Measurements from ENCODE around the gene RARRES2. TPM values are rescaled to one million over a fixed set of nuclear protein-coding genes. Genes with fewer than 3 reads are reported as not detected.

Gene RARRES2
- total RNA-seq, 2 donors from 2014 or later: 76.4 to 102 TPM

DNA sequence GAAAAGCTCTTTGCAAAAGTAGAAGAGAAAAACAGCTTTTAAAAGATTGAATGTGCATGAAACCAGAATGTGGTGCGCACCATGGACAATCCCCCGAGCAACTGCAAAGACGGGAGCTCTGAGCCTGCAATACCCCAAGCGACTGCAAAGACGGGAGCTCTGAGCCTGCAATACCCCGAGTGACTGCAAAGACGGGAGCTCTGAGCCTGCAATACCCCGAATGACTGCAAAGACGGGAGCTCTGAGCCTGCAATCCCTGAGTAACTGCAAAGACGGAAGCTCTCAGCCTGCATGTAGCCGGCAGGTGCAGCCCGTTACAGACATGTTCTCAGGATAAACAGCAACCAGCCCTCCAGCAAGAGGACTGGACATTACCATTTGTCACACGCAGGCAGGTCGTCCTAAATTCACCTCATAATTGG, 43.9 kb upstream of the RARRES2 start:
- Histone ChIP-seq H3K27ac (no peak overlapping the region), H3K4me1 (ENCODE audit: control insufficient read depth in 1 of 2, low read depth in 2 of 2) (peaks cover 0 to 10% of the 10 kb centered on the region in 2 donors), H3K27me3 (replicated peaks; ENCODE audit: insufficient read depth) (no peaks in the 10 kb centered on the region), H3K4me3 (no peak overlapping the region), H3K36me3 (no peaks in the 10 kb centered on the region), H3K9me3 (no peaks in the 10 kb centered on the region)
- ATAC-seq (ENCODE audit: insufficient number of reproducible peaks, low FRiP score, low read depth): no peak
- no peak for DNase-seq (ENCODE audit: low spot score)
- TF ChIP-seq, protein P1, sequence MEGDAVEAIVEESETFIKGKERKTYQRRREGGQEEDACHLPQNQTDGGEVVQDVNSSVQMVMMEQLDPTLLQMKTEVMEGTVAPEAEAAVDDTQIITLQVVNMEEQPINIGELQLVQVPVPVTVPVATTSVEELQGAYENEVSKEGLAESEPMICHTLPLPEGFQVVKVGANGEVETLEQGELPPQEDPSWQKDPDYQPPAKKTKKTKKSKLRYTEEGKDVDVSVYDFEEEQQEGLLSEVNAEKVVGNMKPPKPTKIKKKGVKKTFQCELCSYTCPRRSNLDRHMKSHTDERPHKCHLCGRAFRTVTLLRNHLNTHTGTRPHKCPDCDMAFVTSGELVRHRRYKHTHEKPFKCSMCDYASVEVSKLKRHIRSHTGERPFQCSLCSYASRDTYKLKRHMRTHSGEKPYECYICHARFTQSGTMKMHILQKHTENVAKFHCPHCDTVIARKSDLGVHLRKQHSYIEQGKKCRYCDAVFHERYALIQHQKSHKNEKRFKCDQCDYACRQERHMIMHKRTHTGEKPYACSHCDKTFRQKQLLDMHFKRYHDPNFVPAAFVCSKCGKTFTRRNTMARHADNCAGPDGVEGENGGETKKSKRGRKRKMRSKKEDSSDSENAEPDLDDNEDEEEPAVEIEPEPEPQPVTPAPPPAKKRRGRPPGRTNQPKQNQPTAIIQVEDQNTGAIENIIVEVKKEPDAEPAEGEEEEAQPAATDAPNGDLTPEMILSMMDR (IDR thresholded peaks at IDR 0.05): no peak

DNA sequence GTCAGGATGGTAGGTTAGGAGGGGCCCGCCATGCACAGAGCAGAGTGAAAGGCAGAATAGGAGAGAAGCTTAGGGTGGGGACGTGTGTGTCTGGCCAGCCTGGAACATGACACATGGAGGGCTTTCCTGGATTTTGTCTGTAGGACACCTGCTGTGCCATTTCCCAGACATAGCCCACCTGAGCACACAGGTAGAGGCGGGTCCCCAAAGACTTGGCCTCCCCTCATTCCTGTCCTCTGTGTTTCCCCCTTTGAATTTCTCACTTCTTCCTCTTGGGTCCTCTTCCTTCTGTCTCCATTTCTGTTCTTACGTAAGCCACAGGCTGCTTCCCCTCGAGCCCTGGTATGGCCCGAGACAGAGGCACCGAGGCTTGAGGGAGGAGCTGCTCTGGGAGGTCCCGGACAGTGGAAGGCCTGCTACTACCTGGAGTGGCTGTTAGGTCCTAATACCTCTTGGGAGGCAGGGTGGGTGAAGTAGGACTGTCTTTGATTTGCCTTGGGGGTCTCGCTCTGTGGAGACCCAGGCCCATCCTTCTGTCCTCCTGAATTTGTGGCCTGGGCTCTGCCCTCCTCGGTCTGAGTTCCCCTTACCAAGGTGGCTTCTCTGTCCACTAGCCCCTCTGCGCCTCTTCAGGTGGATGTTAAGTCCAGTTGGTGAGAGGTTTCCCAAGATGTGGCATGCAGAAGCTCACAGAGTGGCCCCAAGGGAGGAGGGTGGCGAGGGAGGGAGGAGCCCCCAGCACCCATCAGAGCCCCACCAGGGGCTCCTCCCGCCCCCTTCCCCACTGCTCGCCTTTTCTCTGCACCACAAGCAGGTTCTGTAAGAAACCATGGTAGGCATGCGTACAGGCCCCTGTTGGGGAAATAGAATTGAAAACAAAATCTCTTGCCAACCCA, 43.2 kb upstream of the RARRES2 start:
- no peak for ATAC-seq (ENCODE audit: insufficient number of reproducible peaks, low FRiP score, low read depth)
- peaks cover 0 to 15% of the 10 kb centered on the region in 2 donors for H3K4me1 ChIP-seq (ENCODE audit: control insufficient read depth in 1 of 2, low read depth in 2 of 2)

DNA sequence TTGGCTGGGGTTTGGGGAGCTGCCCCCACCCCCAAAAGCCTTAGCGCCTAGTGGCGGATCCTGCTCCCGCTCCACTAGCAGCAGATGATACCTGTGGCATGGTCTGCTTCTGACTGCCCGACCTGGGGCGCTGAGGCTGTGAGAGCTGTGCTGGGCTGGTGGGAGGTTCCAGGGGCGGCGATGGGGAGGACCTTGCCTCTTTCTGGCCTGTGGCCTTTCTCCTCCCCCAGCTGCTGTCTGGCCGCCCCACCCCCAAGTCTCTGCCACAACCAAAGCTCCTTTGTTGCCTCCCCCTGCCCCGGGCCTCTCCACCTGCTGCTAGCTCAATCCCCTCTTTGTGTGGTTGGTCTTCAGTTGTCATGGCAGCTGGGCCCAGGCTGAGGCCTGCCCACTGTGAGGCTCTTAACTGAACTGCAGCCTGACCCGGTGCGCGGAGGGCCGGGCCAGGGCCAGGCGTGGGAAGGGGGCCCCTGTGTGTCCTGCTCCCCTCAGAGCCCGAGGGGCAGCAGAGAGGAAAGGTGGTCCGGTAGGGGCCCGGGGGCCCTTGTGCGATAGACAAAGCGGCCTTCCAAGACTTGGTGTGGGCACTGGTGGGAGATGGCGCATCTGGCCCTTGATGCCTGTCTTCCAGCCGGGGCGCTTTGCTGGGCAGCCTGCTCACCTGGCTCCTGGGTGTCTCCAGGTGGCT, 42.4 kb upstream of the RARRES2 start:
- DNase-seq (ENCODE audit: low spot score): no peak
- TF ChIP-seq, protein P1 (IDR thresholded peaks at IDR 0.05): no peak
- no peak overlapping the region for H3K4me3 ChIP-seq

More for the DNA sequence above, 43.2 kb upstream of the RARRES2 start:
- no peak for DNase-seq (ENCODE audit: low spot score)
- H3K36me3 ChIP-seq: no peaks in the 10 kb centered on the region
- no peak overlapping the region for H3K27ac ChIP-seq
- no peaks in the 10 kb centered on the region for H3K27me3 ChIP-seq (replicated peaks; ENCODE audit: insufficient read depth)
- H3K4me3 ChIP-seq: no peak overlapping the region
- TF ChIP-seq, protein P1 (IDR thresholded peaks at IDR 0.05): no peak
- no peaks in the 10 kb centered on the region for H3K9me3 ChIP-seq

DNA sequence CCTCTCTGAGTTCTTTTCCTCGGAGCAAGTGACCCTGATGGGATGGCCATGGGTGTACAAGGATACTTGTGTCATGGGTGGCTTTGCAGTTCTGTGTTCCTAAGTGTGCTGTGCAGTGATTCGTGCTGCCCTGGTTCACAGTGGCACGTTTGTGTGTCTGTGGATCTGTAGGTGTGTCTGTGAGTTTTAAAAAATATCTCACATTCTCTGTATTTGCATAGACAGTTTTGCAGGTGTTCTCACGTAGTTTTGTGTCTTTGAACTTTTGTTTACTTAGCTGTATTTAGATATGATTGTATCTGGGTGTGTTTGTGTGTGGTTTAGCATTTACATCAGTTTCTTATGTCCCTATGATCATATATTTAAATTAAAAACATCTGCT, 41.4 kb upstream of the RARRES2 start:
- Histone ChIP-seq H3K4me1 (ENCODE audit: control insufficient read depth in 1 of 2, low read depth in 2 of 2) (peaks cover 5 to 13% of the 10 kb centered on the region in 2 donors), H3K36me3 (no peaks in the 10 kb centered on the region), H3K27ac (no peak overlapping the region), H3K9me3 (no peaks in the 10 kb centered on the region), H3K4me3 (no peak overlapping the region), H3K27me3 (replicated peaks; ENCODE audit: insufficient read depth) (no peaks in the 10 kb centered on the region)
- DNase-seq (ENCODE audit: low spot score) (no peak), ATAC-seq (ENCODE audit: insufficient number of reproducible peaks, low FRiP score, low read depth) (no peak)
- TF ChIP-seq, protein P1 (IDR thresholded peaks at IDR 0.05): no peak

More for the DNA sequence above, 42.4 kb upstream of the RARRES2 start:
- no peaks in the 10 kb centered on the region for H3K9me3 ChIP-seq
- H3K27me3 ChIP-seq (replicated peaks; ENCODE audit: insufficient read depth): no peaks in the 10 kb centered on the region
- no peak for ATAC-seq (ENCODE audit: insufficient number of reproducible peaks, low FRiP score, low read depth)
- no peak overlapping the region for H3K27ac ChIP-seq
- peaks cover 0 to 11% of the 10 kb centered on the region in 2 donors for H3K4me1 ChIP-seq (ENCODE audit: control insufficient read depth in 1 of 2, low read depth in 2 of 2)
- H3K36me3 ChIP-seq: no peaks in the 10 kb centered on the region

Data from thoracic aorta (tissue), 2 donors.